ENCODE measurements around the gene PSG7. TPM values are rescaled to one million over a fixed set of nuclear protein-coding genes. Genes with fewer than 3 reads are reported as not detected.
"Not testable (repeated sequence)": the region's sequence is repeated elsewhere in the genome, so short reads cannot be mapped to it uniquely, and the experiment has no call there.

Gene PSG7
- total RNA-seq, 8 experiments from 2014 or later: 0.09 to 0.71 (median 0.22) TPM; not detected in 4

- H3K4me1 ChIP-seq (replicated peaks in 1 of 2); H3K27ac ChIP-seq; H3K4me3 ChIP-seq; ATAC-seq (replicated peaks in 6 of 8); in situ Hi-C loops (cut with MboI; ENCODE audit: low pct_unique_long_range_greater_than_20kb in 2 of 9, low sequenced_read_pairs in 9 of 9, unreplicated experiment in 9 of 9): not testable (repeated sequence)
- 13 to 100% (median 46%) methylated on average over 1 to 3 of the region's 4 CpGs; no CpG with 5 or more reads in 1 of the 10 experiments for WGBS, 10 experiments
Measured at GRCh38 chr19:42874901-42875813, 61.9 kb downstream of the PSG7 start.

- ATAC-seq (replicated peaks in 6 of 8); H3K4me3 ChIP-seq; H3K27ac ChIP-seq; H3K4me1 ChIP-seq (replicated peaks in 1 of 2); in situ Hi-C loops (cut with MboI; ENCODE audit: low pct_unique_long_range_greater_than_20kb in 2 of 9, low sequenced_read_pairs in 9 of 9, unreplicated experiment in 9 of 9): not testable (repeated sequence)
- WGBS, 10 experiments: 17 to 100% (median 63%) methylated on average over 1 to 3 of the region's 3 CpGs; no CpG with 5 or more reads in 6 of the 10 experiments
Measured at GRCh38 chr19:42874136-42874535, 62.9 kb downstream of the PSG7 start.

Other genes with a start within 250 kb of the PSG7 start
- gene PSG3, start 196.7 kb downstream of the PSG7 start, total RNA-seq: under 1 TPM in 4 of 8 experiments, not detected in 4; 0.08 to 0.71 (median 0.21) TPM
- gene PSG8, start 171.5 kb downstream of the PSG7 start, total RNA-seq: under 1 TPM in 6 of 8 experiments, not detected in 2; 0.17 to 0.38 (median 0.27) TPM
- under 1 TPM in 6 of 8 experiments, not detected in 2; 0.14 to 0.76 (median 0.28) TPM for gene PSG1, start 57.5 kb downstream of the PSG7 start, total RNA-seq
- gene PSG6, start 19.3 kb downstream of the PSG7 start, total RNA-seq: under 1 TPM in 4 of 8 experiments, not detected in 4; 0.29 to 1.00 (median 0.58) TPM
- 1 to 10 TPM in 1 of 8 experiments, under 1 TPM in 2, not detected in 5; 0.18 to 1.5 (median 0.29) TPM for gene PSG11, start 89.3 kb upstream of the PSG7 start, total RNA-seq
- gene PSG2, start 145.5 kb upstream of the PSG7 start, total RNA-seq: under 1 TPM in 1 of 8 experiments, not detected in 7; 0.81 TPM
- under 1 TPM in 3 of 8 experiments, not detected in 5; 0.13 to 0.80 (median 0.47) TPM for gene PSG5, start 249.3 kb upstream of the PSG7 start, total RNA-seq